Vagina (tissue), 2 donors: ENCODE results near the gene KRT74. TPM values are rescaled to one million over a fixed set of nuclear protein-coding genes. Genes with fewer than 3 reads are reported as not detected.

Experiments used
- DNase-seq, 2 donors: peaks; one replicate each; pipeline ENCODE4 v3.0.0-alpha.2; 2017; ENCODE audit errors: extremely low spot score in 2 of 2
- H3K27ac ChIP-seq: fragments of 200-600 bp; sonication (generic); one replicate; pipeline ENCODE4 v1.5.1; 2019
- H3K27me3 ChIP-seq: fragments of 200-600 bp; sonication (generic); one replicate; pipeline ENCODE4 v1.5.1; 2019
- H3K36me3 ChIP-seq, 2 donors: fragments of 200-600 bp; sonication (generic); one replicate each; pipeline ENCODE4 v1.5.1; 2017 to 2019
- H3K4me1 ChIP-seq: fragments of 200-600 bp; sonication (generic); one replicate; pipeline ENCODE4 v1.5.1; 2019
- H3K4me3 ChIP-seq, 2 donors: fragments of 200-600 bp; sonication (generic); 1 replicate in 1 of 2; 2 replicates in 1 of 2; pipeline ENCODE4 v1.5.1; 2016 to 2019
- H3K9me3 ChIP-seq: fragments of 200-600 bp; sonication (generic); one replicate; pipeline ENCODE4 v1.5.1; 2019
- POLR2A ChIP-seq, 2 donors: fragments of 450-650 bp; IDR thresholded peaks; one replicate each; pipeline ENCODE4 v1.6.1; 2017; ENCODE audit warnings: antibody characterized with exemption in 2 of 2, mild to moderate bottlenecking in 2 of 2, moderate library complexity in 2 of 2
- POLR2AphosphoS5 ChIP-seq, 2 donors: sonication (generic); formaldehyde crosslinking; IDR thresholded peaks; one replicate each; pipeline ENCODE4 v1.9.0; 2017; ENCODE audit warnings: antibody characterized with exemption in 2 of 2, mild to moderate bottlenecking in 2 of 2, low read depth in 1 of 2; ENCODE audit not compliant: insufficient read depth in 1 of 2
- intact Hi-C: fragments of 100-400 bp; cut with DNase I; formaldehyde crosslinking; loops from one replicate; pipeline ENCODE4 v1.15.1; 2023
- total RNA-seq: library from RNA; depleted of rRNA; stranded (reverse); fragments of >200 nt; gene quantifications from one replicate; pipeline ENCODE4 v1.2.3, GENCODE V29; 2016
- TF ChIP-seq, protein P1 (sequence below), 3 experiments: fragments of 450-650 bp in 2 of 3; fragments of 200-600 bp in 1 of 3; sonication (generic) in 1 of 3; IDR thresholded peaks; one replicate each; pipeline ENCODE4 v1.5.1; 2017 to 2019; ENCODE audit warnings: antibody characterized with exemption in 3 of 3, mild to moderate bottlenecking in 2 of 3, moderate library complexity in 2 of 3

The KRT74 gene
- total RNA-seq, 1 donor from 2014 or later = not detected

DNA sequence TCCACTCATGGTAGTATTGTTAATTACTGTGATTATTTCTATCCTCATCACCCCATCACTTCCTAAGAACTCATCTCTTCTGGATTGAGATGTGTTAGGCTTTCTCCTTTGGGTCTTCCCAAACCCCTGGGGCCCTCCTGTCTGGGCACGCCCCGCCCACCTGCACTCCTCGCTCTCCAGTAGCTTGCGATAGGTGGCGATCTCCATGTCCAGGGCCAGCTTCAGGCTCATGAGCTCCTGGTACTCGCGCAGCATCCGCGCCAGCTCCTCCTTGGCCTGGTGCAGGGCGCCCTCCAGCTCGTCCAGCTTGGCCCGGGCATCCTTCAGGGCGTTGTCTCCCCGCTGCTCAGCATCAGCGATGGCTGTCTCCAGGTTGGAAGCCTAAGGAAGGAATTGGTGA lies 27.5 kb downstream of the KRT74 start:
- no peaks in the 10 kb centered on the region for H3K9me3 ChIP-seq
- TF ChIP-seq POLR2AphosphoS5 (IDR thresholded peaks at IDR 0.05; ENCODE audit: insufficient read depth in 1 of 2, low read depth in 1 of 2) (no peak), POLR2A (IDR thresholded peaks at IDR 0.05) (no peak)
- TF ChIP-seq, protein P1, sequence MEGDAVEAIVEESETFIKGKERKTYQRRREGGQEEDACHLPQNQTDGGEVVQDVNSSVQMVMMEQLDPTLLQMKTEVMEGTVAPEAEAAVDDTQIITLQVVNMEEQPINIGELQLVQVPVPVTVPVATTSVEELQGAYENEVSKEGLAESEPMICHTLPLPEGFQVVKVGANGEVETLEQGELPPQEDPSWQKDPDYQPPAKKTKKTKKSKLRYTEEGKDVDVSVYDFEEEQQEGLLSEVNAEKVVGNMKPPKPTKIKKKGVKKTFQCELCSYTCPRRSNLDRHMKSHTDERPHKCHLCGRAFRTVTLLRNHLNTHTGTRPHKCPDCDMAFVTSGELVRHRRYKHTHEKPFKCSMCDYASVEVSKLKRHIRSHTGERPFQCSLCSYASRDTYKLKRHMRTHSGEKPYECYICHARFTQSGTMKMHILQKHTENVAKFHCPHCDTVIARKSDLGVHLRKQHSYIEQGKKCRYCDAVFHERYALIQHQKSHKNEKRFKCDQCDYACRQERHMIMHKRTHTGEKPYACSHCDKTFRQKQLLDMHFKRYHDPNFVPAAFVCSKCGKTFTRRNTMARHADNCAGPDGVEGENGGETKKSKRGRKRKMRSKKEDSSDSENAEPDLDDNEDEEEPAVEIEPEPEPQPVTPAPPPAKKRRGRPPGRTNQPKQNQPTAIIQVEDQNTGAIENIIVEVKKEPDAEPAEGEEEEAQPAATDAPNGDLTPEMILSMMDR (IDR thresholded peaks at IDR 0.05) = no peak
- no peaks in the 10 kb centered on the region for H3K36me3 ChIP-seq
- H3K27me3 ChIP-seq = no peaks in the 10 kb centered on the region
- peaks cover 18% of the 10 kb centered on the region for H3K4me1 ChIP-seq
- intact Hi-C loops = no loop called here
- H3K4me3 ChIP-seq = no peak overlapping the region
- no peak overlapping the region for H3K27ac ChIP-seq
- no peak for DNase-seq

DNA sequence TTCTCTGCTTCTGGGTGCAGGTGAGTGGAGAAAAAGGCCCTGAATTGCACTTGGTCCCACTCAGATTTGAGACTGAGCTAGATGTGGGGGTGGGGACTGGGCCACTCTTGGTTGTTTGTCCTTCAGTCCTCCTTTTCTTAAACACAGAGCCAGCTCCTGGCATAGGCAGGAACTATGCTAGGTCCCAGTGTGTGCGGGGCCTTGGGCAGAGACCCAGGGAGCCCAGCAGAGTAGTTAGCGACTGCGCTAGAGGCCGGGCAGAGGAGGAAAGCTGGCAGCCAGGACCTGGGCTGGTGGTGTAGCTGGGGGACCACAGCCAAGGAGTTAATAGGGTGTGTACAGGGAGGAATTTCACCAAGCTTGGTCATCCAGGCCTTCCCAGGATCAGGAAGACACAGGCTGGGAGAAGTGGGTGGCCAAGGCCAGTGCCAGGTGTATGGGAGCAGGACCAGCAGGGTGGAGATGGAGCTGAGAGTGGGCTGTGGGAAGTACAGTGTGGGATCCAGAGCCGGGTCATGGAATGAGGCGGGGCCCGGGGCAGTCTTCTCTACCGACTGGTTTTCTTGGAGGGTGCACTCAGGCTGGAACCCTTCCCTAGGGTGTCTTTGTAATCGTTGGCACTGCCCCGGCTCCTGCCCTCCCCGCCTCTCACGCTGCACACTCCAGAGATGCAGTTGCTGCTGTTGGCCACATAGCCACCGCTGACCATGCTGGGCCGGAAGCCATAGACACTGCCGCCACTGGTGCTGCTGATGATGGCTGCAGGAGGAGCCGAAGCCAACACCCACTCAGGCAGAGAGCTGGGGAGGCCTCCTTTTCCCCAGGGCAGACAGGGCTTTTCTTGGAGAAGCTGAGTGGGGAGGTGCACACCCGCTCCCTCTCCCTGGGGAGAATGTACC lies 29.4 kb downstream of the KRT74 start:
- DNase-seq = no peak
- H3K4me1 ChIP-seq = peaks cover 34% of the 10 kb centered on the region
- TF ChIP-seq POLR2AphosphoS5 (IDR thresholded peaks at IDR 0.05; ENCODE audit: insufficient read depth in 1 of 2, low read depth in 1 of 2) (no peak), POLR2A (IDR thresholded peaks at IDR 0.05) (no peak)
- TF ChIP-seq, protein P1 (IDR thresholded peaks at IDR 0.05) = no peak
- H3K4me3 ChIP-seq = no peak overlapping the region
- H3K27ac ChIP-seq = no peak overlapping the region
- H3K9me3 ChIP-seq = no peaks in the 10 kb centered on the region
- intact Hi-C loops = loop anchor here (5.0 kb wide), 1 partner anchor 877 kb away; no protein-coding TSS in a partner anchor
- no peaks in the 10 kb centered on the region for H3K36me3 ChIP-seq
- no peaks in the 10 kb centered on the region for H3K27me3 ChIP-seq

DNA sequence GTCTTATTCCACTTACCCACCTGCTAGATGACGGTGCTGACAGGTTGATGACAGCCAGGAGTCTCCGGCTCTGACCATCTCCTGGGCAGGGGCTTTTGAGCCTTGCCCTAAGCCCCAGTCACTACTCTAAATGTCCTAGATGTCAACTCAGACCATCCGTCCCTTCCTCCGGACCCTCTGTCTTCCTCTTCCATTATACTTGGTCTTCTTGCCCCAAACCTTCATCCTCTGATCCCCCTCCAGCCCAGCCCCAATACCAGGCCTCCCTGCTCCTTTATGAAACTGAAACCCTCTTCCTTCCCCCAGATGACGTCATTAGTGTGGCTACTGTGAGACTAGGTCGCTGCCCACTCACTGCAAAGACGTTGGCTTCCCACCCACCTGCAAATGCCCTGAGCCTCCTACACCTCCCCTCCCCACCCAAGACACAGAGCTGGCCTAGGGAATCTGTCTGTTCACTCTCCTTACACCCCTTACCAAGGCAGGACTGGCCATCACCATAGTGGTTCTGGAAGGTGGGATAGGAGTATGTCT lies 30.8 kb downstream of the KRT74 start:
- peaks cover 48% of the 10 kb centered on the region for H3K4me1 ChIP-seq
- intact Hi-C loops = loop anchor here (5.0 kb wide), 1 partner anchor 876 kb away; no protein-coding TSS in a partner anchor
- no peaks in the 10 kb centered on the region for H3K36me3 ChIP-seq
- H3K27me3 ChIP-seq = no peaks in the 10 kb centered on the region
- DNase-seq = no peak
- H3K4me3 ChIP-seq = no peak overlapping the region
- no peaks in the 10 kb centered on the region for H3K9me3 ChIP-seq
- no peak for TF ChIP-seq POLR2A (IDR thresholded peaks at IDR 0.05)
- H3K27ac ChIP-seq = no peak overlapping the region

DNA sequence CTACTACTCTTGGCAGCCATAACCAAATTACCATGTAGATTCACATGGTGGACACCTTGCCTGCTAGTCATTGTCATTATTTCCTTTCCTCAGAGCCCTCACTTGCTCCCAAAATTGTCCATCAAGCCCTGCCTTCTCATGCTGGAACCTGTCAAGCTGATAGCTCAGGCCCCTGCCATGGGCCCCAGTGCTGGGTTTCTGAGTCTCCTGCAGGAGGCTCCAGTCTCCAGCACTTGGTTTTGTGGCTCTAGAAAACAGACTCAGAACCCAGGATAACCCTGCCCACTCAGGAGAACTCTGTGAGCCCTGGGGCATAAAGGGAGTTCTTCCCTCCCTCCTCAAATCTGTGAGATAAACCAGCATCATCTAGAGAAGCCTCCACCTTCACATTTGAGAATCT lies 31.5 kb downstream of the KRT74 start:
- peaks cover 55% of the 10 kb centered on the region for H3K4me1 ChIP-seq
- H3K9me3 ChIP-seq = no peaks in the 10 kb centered on the region
- DNase-seq = no peak
- TF ChIP-seq POLR2A (IDR thresholded peaks at IDR 0.05) (no peak), POLR2AphosphoS5 (IDR thresholded peaks at IDR 0.05; ENCODE audit: insufficient read depth in 1 of 2, low read depth in 1 of 2) (no peak)
- TF ChIP-seq, protein P1 (IDR thresholded peaks at IDR 0.05) = no peak
- no peaks in the 10 kb centered on the region for H3K36me3 ChIP-seq
- H3K4me3 ChIP-seq = no peak overlapping the region
- intact Hi-C loops = loop anchor here (5.0 kb wide), 1 partner anchor 875 kb away; no protein-coding TSS in a partner anchor
- H3K27ac ChIP-seq = no peak overlapping the region
- H3K27me3 ChIP-seq = no peaks in the 10 kb centered on the region

DNA sequence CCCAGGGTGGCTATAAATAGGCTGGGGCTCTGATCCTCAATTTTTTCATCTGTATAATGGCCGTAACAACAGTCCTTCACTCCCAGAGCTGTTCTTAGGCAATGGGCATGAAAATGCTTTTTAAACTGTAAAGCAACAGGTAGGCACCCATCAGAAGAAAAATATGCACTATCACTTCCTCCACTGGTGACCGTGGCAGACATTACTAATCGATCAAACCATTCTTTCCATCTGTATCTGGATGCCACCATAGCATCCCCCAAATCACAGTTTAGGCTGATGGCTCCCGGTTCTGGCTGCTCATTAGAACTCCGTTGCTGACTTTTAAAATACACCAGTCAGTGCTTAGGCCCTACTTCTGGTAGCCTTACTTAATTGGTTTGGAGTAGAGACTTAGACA lies 31.9 kb downstream of the KRT74 start:
- TF ChIP-seq, protein P1 (IDR thresholded peaks at IDR 0.05) = no peak
- no peak for TF ChIP-seq POLR2A (IDR thresholded peaks at IDR 0.05)
- no peak for TF ChIP-seq POLR2AphosphoS5 (IDR thresholded peaks at IDR 0.05; ENCODE audit: insufficient read depth in 1 of 2, low read depth in 1 of 2)
- no peaks in the 10 kb centered on the region for H3K9me3 ChIP-seq
- intact Hi-C loops = loop anchor here (5.0 kb wide), 1 partner anchor 874 kb away; no protein-coding TSS in a partner anchor
- no peaks in the 10 kb centered on the region for H3K27me3 ChIP-seq
- DNase-seq = no peak
- H3K4me3 ChIP-seq = no peak overlapping the region
- no peaks in the 10 kb centered on the region for H3K36me3 ChIP-seq
- H3K27ac ChIP-seq = no peak overlapping the region
- H3K4me1 ChIP-seq = peaks cover 56% of the 10 kb centered on the region
